Measurements from ENCODE around the gene RBM38. TPM values are rescaled to one million over a fixed set of nuclear protein-coding genes. Genes with fewer than 3 reads are reported as not detected.

The RBM38 gene
- total RNA-seq, 2 experiments from 2014 or later: 116 to 119 TPM

DNA sequence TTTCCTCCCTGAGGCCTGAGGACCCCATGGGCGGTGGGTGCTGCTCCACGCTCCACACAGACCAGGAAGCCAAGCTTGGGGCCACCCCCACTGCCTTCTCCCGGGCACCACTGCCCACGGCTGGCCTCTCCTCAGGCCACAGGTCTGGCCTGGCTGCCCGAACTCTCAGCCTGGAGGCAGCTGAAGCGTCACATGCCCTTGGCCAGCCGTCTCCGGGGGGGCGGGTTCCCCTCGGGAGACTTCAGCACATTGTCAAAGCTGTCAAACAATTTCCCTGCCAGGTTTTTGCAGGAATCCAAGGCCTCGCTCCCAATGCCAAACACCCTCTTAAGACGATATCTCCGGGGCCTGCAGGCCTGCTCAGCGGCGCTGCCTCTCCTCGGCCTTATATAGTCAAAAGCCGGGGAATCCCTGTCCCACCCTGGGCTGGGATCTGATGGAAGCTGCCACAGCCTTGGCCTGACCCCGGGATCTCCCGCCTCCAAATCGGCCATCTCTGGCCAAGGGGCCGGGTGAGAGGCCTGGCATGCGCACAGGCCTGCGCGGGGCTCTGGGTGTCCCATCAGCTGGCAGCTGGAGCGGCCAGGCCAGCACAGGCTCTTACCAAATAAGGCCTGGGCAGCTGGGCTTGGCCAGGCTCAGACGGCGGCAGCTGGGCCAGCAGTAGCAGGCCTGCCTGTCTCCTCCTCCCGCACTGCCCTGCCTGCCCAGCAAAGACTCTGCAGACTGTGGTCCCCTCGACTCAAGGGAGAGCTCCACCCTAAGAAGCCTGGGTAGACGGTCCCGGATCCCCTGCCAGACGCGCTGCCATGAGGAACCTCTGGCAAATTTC lies 49.7 kb downstream of the RBM38 start:
- peaks cover 18% of the 10 kb centered on the region for H3K4me1 Mint-ChIP-seq
- no peaks in the 10 kb centered on the region for H3K36me3 Mint-ChIP-seq (ENCODE audit: low read depth)
- H3K9me3 Mint-ChIP-seq: no peaks in the 10 kb centered on the region
- H3K27me3 Mint-ChIP-seq: peaks cover 8% of the 10 kb centered on the region
- no peak overlapping the region for H3K4me3 Mint-ChIP-seq
- no peak for DNase-seq
- POLR2A ChIA-PET: no interaction called here
- CTCF ChIA-PET: no interaction called here
- no peak overlapping the region for H3K27ac Mint-ChIP-seq

GRCh38 chr20:57441510-57442154 lies 50.4 kb downstream of the RBM38 start:
- DNase-seq: no peak
- H3K4me3 Mint-ChIP-seq: no peak overlapping the region
- no peaks in the 10 kb centered on the region for H3K36me3 Mint-ChIP-seq (ENCODE audit: low read depth)
- peaks cover 14% of the 10 kb centered on the region for H3K27me3 Mint-ChIP-seq
- peaks cover 13% of the 10 kb centered on the region for H3K4me1 Mint-ChIP-seq
- ChIA-PET CTCF (no interaction called here), POLR2A (no interaction called here)
- H3K27ac Mint-ChIP-seq: no peak overlapping the region
- no peaks in the 10 kb centered on the region for H3K9me3 Mint-ChIP-seq

- DNase-seq: no peak
- Mint-ChIP-seq H3K27me3 (peaks cover 17% of the 10 kb centered on the region), H3K9me3 (no peaks in the 10 kb centered on the region), H3K4me3 (no peak overlapping the region), H3K4me1 (peaks cover 10% of the 10 kb centered on the region), H3K36me3 (ENCODE audit: low read depth) (no peaks in the 10 kb centered on the region), H3K27ac (no peak overlapping the region)
- ChIA-PET CTCF (no interaction called here), POLR2A (no interaction called here)
These were observed 51.1 kb downstream of the RBM38 start for GRCh38 chr20:57442158-57442887.

GRCh38 chr20:57442888-57443239 lies 51.7 kb downstream of the RBM38 start:
- Mint-ChIP-seq H3K36me3 (ENCODE audit: low read depth) (no peaks in the 10 kb centered on the region), H3K4me3 (no peak overlapping the region), H3K9me3 (no peaks in the 10 kb centered on the region), H3K27ac (no peak overlapping the region), H3K27me3 (peaks cover 17% of the 10 kb centered on the region), H3K4me1 (peaks cover 9% of the 10 kb centered on the region)
- ChIA-PET CTCF (no interaction called here), POLR2A (no interaction called here)
- no peak for DNase-seq

DNA sequence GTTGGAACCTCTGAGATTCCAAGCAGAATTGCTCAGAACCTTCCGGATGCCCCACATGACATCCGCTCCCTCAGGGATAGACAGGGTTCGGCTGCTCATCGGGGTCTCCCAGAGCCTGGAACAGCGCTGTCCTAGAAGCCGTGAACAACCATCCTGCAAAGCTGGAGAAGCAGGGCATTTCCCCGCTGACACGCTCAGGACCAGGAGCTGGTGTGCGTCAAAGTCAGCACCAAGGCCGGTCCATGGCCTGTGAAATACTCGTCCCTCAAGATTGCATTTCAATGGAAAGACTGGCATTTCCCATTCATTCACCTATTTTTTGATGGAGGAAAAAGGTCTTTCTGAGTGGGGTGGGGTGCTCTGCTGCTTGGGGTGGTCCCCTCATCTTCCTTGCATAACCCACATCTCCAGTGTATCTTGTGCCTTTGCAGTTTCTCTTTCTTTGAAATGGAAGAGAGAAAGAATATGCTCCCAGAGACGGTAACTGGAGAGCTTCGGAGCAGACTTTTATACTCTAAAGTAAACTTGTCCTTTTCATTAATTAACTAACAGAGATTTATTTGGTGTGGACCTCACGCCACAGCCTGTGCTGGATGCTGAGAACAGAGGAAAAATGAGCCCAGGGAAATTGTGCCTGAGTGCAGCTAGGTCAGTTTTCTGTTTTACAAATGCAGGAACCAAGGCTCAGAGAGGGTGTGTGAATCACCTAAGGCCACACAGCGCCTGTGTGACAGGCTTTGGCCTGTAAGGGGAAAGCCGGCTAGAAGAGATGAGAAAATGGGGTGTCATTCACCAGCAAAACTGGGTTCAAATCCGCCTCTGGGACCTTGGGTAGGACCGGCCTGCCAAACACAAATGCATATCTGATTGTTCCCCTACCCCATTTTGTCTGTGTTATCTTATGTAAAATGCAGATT lies 52.4 kb downstream of the RBM38 start:
- Mint-ChIP-seq H3K36me3 (ENCODE audit: low read depth) (no peaks in the 10 kb centered on the region), H3K4me3 (no peak overlapping the region), H3K27me3 (peaks cover 20% of the 10 kb centered on the region), H3K9me3 (no peaks in the 10 kb centered on the region), H3K4me1 (peaks cover 8% of the 10 kb centered on the region), H3K27ac (no peak overlapping the region)
- CTCF ChIA-PET: interaction anchor here (1.4 kb wide), 1 partner anchor 45 kb away, joined by 3 read pairs; no protein-coding TSS in a partner anchor
- POLR2A ChIA-PET: interaction anchor here (1.4 kb wide), 1 partner anchor 10 kb away, joined by 4 read pairs; no protein-coding TSS in a partner anchor
- DNase-seq: no peak

GRCh38 chr20:57444394-57445048 lies 53.3 kb downstream of the RBM38 start:
- Mint-ChIP-seq H3K4me1 (peaks cover 8% of the 10 kb centered on the region), H3K4me3 (no peak overlapping the region), H3K27ac (no peak overlapping the region), H3K36me3 (ENCODE audit: low read depth) (no peaks in the 10 kb centered on the region), H3K27me3 (peaks cover 24% of the 10 kb centered on the region), H3K9me3 (no peaks in the 10 kb centered on the region)
- POLR2A ChIA-PET: interaction anchor here (1.4 to 1.6 kb wide), 2 partner anchors 10 to 11 kb away, joined by 4 read pairs; no protein-coding TSS in a partner anchor
- no peak for DNase-seq
- CTCF ChIA-PET: interaction anchor here (1.4 kb wide), 1 partner anchor 46 kb away, joined by 3 read pairs; no protein-coding TSS in a partner anchor

DNA sequence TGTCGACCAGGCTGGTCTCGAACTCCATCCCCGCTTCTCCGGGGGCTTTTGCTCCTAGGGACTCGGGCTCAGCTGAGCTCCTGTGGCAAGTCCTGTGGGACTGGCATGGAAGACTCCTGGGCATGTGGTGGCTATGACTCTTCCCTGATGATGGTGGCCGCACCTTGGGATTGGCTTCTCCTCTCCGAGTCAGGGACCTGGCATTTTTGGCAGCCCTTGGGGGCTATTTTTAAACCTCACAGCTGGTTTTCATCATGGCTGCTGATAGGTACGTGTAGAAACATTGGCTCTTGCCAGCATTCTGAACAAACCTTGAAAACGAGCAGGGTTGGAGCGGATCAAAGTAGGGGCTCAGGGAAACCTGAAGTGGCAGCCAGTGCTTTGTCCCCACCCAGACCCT lies 54.1 kb downstream of the RBM38 start:
- H3K36me3 Mint-ChIP-seq (ENCODE audit: low read depth): no peaks in the 10 kb centered on the region
- no peak overlapping the region for H3K27ac Mint-ChIP-seq
- H3K4me3 Mint-ChIP-seq: no peak overlapping the region
- ChIA-PET CTCF (interaction anchor here (1.4 kb wide), 1 partner anchor 47 kb away, joined by 3 read pairs; no protein-coding TSS in a partner anchor), POLR2A (interaction anchor here (1.6 kb wide), 1 partner anchor 11 kb away, joined by 4 read pairs; no protein-coding TSS in a partner anchor)
- no peaks in the 10 kb centered on the region for H3K9me3 Mint-ChIP-seq
- DNase-seq: no peak
- peaks cover 7% of the 10 kb centered on the region for H3K4me1 Mint-ChIP-seq
- H3K27me3 Mint-ChIP-seq: peaks cover 26% of the 10 kb centered on the region

DNA sequence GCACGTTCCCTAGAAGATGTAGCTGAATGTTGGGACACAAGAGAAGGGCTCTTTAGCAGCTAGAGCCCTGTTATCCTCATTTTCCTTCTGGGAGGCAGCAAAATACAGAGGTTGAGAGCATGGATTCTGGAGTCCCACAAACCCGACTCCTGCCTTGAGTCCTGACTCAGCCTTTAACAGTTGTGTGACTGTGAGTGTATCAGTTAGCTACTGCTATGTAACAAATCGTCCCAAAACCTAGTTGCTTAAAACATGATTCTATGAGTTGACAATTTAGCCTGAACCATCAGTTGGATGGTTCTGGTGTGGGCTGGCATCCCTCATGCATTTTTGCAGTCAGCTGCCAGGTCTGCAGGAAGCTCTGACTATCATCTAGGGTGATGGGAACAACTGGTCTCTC lies 54.6 kb downstream of the RBM38 start:
- peaks cover 9% of the 10 kb centered on the region for H3K4me1 Mint-ChIP-seq
- H3K27me3 Mint-ChIP-seq: peaks cover 27% of the 10 kb centered on the region
- H3K36me3 Mint-ChIP-seq (ENCODE audit: low read depth): no peaks in the 10 kb centered on the region

GRCh38 chr20:57448764-57449354 lies 57.7 kb downstream of the RBM38 start:
- POLR2A ChIA-PET: no interaction called here
- Mint-ChIP-seq H3K27ac (no peak overlapping the region), H3K36me3 (ENCODE audit: low read depth) (no peaks in the 10 kb centered on the region), H3K4me3 (no peak overlapping the region), H3K27me3 (peaks cover 28% of the 10 kb centered on the region), H3K9me3 (no peaks in the 10 kb centered on the region), H3K4me1 (peaks cover 28% of the 10 kb centered on the region)
- DNase-seq: no peak
- CTCF ChIA-PET: no interaction called here

More for the DNA sequence above, 54.6 kb downstream of the RBM38 start:
- Mint-ChIP-seq H3K27ac (no peak overlapping the region), H3K9me3 (no peaks in the 10 kb centered on the region), H3K4me3 (no peak overlapping the region)
- CTCF ChIA-PET: no interaction called here
- POLR2A ChIA-PET: interaction anchor here (1.6 kb wide), 1 partner anchor 11 kb away, joined by 4 read pairs; no protein-coding TSS in a partner anchor
- no peak for DNase-seq

DNA sequence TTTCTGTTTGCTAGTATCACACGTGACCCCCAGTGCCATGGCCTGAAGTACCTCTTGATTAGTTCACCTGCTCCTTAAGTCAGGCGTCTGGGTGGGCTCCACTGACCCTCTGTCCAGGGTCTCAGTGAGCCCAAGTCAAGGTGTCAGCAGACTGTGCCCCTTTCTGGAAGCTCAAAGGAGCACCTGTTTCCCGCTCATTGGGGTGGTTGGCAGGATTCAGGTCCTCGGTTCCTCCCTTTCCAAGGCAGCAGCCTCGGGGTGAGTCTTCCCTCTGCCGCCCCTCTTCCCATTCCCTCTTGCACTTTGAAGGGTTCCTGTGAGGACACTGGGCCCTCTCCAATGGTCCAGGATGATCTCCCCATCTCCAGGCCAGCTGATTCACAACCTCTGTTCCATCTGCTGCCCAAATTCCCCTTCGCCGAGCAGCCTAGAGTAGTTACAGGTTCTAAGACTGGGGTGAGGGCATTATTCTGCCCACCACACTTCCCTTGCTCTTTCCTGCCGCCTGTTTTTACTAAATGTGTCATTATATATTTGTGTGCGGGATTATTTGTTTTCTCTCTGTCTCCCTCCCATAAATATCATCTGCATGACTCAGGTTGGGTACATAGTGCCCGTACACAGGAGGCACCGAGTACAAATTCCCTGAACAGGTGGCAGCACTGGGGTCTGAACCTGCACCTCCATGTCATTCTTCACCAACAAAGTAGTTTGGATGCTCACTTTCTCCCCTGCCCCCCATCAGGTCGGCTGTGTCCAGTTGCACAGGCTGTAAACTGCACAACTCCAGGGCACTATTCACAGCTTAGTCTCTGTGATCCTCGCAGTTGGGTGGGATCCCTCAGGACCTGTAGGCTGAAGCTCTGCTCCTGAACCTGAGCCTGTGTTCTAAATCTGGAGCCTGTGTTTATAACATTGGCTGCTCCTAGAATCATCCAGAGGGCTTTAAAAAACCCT lies 58.5 kb downstream of the RBM38 start:
- H3K4me1 Mint-ChIP-seq: peaks cover 28% of the 10 kb centered on the region
- H3K9me3 Mint-ChIP-seq: no peaks in the 10 kb centered on the region
- H3K27me3 Mint-ChIP-seq: peaks cover 30% of the 10 kb centered on the region
- ChIA-PET POLR2A (interaction anchor here (1.1 kb wide), 2 partner anchors 51 to 57 kb away, joined by 3 read pairs; no protein-coding TSS in a partner anchor), CTCF (no interaction called here)
- no peaks in the 10 kb centered on the region for H3K36me3 Mint-ChIP-seq (ENCODE audit: low read depth)
- H3K27ac Mint-ChIP-seq: no peak overlapping the region
- DNase-seq: no peak
- no peak overlapping the region for H3K4me3 Mint-ChIP-seq

DNA sequence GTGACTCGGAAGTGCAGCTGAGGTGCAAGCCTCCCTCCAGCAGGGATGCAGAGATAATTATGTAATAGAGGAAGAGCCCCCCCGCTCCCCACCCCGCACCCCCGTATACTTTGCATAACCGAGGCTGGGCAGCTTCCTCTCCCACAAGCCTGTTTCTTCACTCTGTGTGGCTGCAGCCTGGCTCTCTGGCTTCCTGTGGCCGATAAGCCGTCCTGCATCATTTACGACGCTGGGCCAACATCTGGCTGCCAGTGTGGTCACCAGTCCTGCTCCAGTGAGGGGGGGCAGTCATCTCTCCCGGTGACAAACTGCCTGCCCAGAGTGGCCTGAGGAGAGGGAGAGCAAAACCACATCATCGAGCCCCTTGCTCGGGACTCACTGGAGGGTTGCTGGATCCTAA lies 59.2 kb downstream of the RBM38 start:
- H3K36me3 Mint-ChIP-seq (ENCODE audit: low read depth): no peaks in the 10 kb centered on the region
- ChIA-PET CTCF (no interaction called here), POLR2A (interaction anchor here (1.1 to 1.4 kb wide), 3 partner anchors 45 to 58 kb away, joined by 3 read pairs; no protein-coding TSS in a partner anchor)
- peaks cover 26% of the 10 kb centered on the region for H3K27me3 Mint-ChIP-seq
- H3K27ac Mint-ChIP-seq: no peak overlapping the region
- H3K4me3 Mint-ChIP-seq: no peak overlapping the region
- DNase-seq: no peak
- peaks cover 28% of the 10 kb centered on the region for H3K4me1 Mint-ChIP-seq
- no peaks in the 10 kb centered on the region for H3K9me3 Mint-ChIP-seq

All from activated CD4-positive, alpha-beta memory T cell treated with anti-CD3 and anti-CD28 coated beads, Interleukin-2, amount 10 ng/mL, durations not matched to agents 7 days and 5 days (primary cell).